Upper lobe of left lung (tissue), 4 donors: Measurements from ENCODE around the gene GTSE1.

Experiments
- CTCF ChIP-seq, 6 experiments: fragments of 450-650 bp in 4 of 6; fragments of 200-600 bp in 2 of 6; sonication (generic) in 2 of 6; IDR thresholded peaks; one replicate each; pipeline ENCODE4 v1.5.1; 2016 to 2019; ENCODE audit warnings: antibody characterized with exemption in 6 of 6
- EP300 ChIP-seq, 4 donors: sonication (generic); formaldehyde crosslinking; IDR thresholded peaks; one replicate each; pipeline ENCODE4 v1.5.1; 2017; ENCODE audit warnings: antibody characterized with exemption in 4 of 4, control low read depth in 2 of 4

DNA sequence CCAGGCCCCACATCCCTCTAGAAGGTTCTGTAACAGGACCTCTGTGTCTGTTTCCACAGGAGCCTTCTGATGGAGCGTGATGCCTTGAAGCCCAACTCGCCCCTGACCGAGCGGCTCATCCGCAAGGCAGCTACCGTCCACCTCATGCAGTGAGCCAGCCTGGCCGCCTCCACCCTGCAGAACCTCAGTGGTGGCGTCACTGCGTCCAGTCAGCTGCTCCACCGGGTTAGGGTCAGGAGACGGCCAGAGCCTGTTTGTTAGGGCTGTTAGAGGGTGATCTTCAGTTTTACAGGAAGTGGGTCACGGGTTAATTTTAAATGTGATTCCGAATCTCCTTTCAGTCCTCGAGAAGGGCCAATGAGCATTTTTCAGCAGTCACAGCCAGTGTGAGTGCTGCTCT lies 3.9 kb upstream of the GTSE1 start:
- TF ChIP-seq CTCF (IDR thresholded peaks at IDR 0.05), result no peak
- no peak for TF ChIP-seq EP300 (IDR thresholded peaks at IDR 0.05)
